Loucy (cell line): ENCODE data around the gene PRTFDC1.

Experiments
- H2AFZ ChIP-seq: fragments of 200-600 bp; sonication (generic); 2 replicates; pipeline ENCODE4 v1.6.0; 2016; ENCODE audit warnings: antibody characterized with exemption, mild to moderate bottlenecking, low read length, moderate library complexity
- H3F3A ChIP-seq: fragments of 200-600 bp; 2 replicates; pipeline ENCODE4 v1.6.0; 2016; ENCODE audit warnings: antibody characterized with exemption, low read depth, mild to moderate bottlenecking
- H3K27me3 ChIP-seq: fragments of 200-600 bp; sonication (generic); 2 replicates; pipeline ENCODE4 v1.6.1; 2014; ENCODE audit warnings: low read length, mild to moderate bottlenecking; ENCODE audit not compliant: insufficient read depth, poor library complexity, severe bottlenecking
- H3K36me3 ChIP-seq: fragments of 200-600 bp; sonication (generic); 2 replicates; pipeline ENCODE4 v1.6.1; 2016; ENCODE audit warnings: low read length; ENCODE audit not compliant: insufficient read depth
- H3K4me1 ChIP-seq: fragments of 200-600 bp; sonication (generic); 2 replicates; pipeline ENCODE4 v1.5.1; 2014; ENCODE audit warnings: low read length, mild to moderate bottlenecking; ENCODE audit not compliant: insufficient read depth, poor library complexity, severe bottlenecking
- H3K4me2 ChIP-seq: fragments of 200-600 bp; sonication (generic); 2 replicates; pipeline ENCODE4 v1.6.0; 2014; ENCODE audit warnings: antibody characterized with exemption, low read length, low read depth, mild to moderate bottlenecking; ENCODE audit not compliant: poor library complexity, severe bottlenecking
- H3K4me3 ChIP-seq: fragments of 200-600 bp; sonication (generic); 2 replicates; pipeline ENCODE4 v1.5.1; 2014; ENCODE audit warnings: low read length, mild to moderate bottlenecking, mixed read lengths; ENCODE audit not compliant: poor library complexity, severe bottlenecking
- H3K79me2 ChIP-seq: fragments of 200-600 bp; sonication (generic); 2 replicates; pipeline ENCODE4 v1.6.1; 2014; ENCODE audit warnings: low read length; ENCODE audit not compliant: insufficient read depth
- H3K9ac ChIP-seq: fragments of 200-600 bp; sonication (generic); 2 replicates; pipeline ENCODE4 v1.6.0; 2014; ENCODE audit warnings: mild to moderate bottlenecking, low read depth, low read length, moderate library complexity; ENCODE audit not compliant: poor library complexity, severe bottlenecking
- H3K9me2 ChIP-seq: fragments of 200-600 bp; sonication (generic); replicated peaks from 2 replicates; pipeline ENCODE4 v1.6.1; 2016; ENCODE audit warnings: low read depth, low read length, mixed read lengths
- H3K9me3 ChIP-seq: fragments of 200-600 bp; sonication (generic); 2 replicates; pipeline ENCODE4 v1.6.1; 2014; ENCODE audit warnings: mild to moderate bottlenecking, antibody characterized with exemption, low read length, low read depth; ENCODE audit not compliant: insufficient read depth
- H4K20me1 ChIP-seq: fragments of 200-600 bp; sonication (generic); 2 replicates; pipeline ENCODE4 v1.6.0; 2014; ENCODE audit warnings: antibody characterized with exemption, low read length, mild to moderate bottlenecking; ENCODE audit not compliant: insufficient read depth, poor library complexity, severe bottlenecking
- CTCF ChIP-seq: fragments of 200-600 bp; sonication (generic); conservative IDR thresholded peaks from 2 replicates; pipeline ENCODE4 v1.5.1; 2014; ENCODE audit warnings: mild to moderate bottlenecking, antibody characterized with exemption, low read length
- EZH2phosphoT487 ChIP-seq: fragments of 200-600 bp; IDR thresholded peaks from 2 replicates; pipeline ENCODE4 v1.6.1; 2018; ENCODE audit warnings: antibody characterized with exemption, mild to moderate bottlenecking, moderate library complexity, borderline replicate concordance

Gene PRTFDC1

GRCh38 chr10:24894728-24895127 lies 57.7 kb downstream of the PRTFDC1 start:
- H3K4me2 ChIP-seq, result no peak overlapping the region
- no peak overlapping the region for H2AFZ ChIP-seq
- H3K9me3 ChIP-seq, result no peaks in the 10 kb centered on the region
- no peaks in the 10 kb centered on the region for H3F3A ChIP-seq
- no peaks in the 10 kb centered on the region for H3K36me3 ChIP-seq
- H3K4me1 ChIP-seq, result peaks cover 10% of the 10 kb centered on the region
- no peaks in the 10 kb centered on the region for H3K9me2 ChIP-seq
- no peaks in the 10 kb centered on the region for H3K27me3 ChIP-seq
- H3K9ac ChIP-seq, result no peak overlapping the region
- no peak for TF ChIP-seq CTCF
- no peak for TF ChIP-seq EZH2phosphoT487
- H4K20me1 ChIP-seq, result no peaks in the 10 kb centered on the region
- no peak overlapping the region for H3K4me3 ChIP-seq
- H3K79me2 ChIP-seq, result no peaks in the 10 kb centered on the region

- Histone ChIP-seq H3K9ac (no peak overlapping the region), H2AFZ (no peak overlapping the region), H4K20me1 (no peaks in the 10 kb centered on the region), H3K4me2 (no peak overlapping the region), H3K79me2 (no peaks in the 10 kb centered on the region), H3K27me3 (no peaks in the 10 kb centered on the region), H3F3A (no peaks in the 10 kb centered on the region), H3K4me3 (no peak overlapping the region), H3K9me3 (no peaks in the 10 kb centered on the region), H3K4me1 (peaks cover 10% of the 10 kb centered on the region), H3K36me3 (no peaks in the 10 kb centered on the region), H3K9me2 (no peaks in the 10 kb centered on the region)
- TF ChIP-seq CTCF (no peak), EZH2phosphoT487 (no peak)
Measured at GRCh38 chr10:24894309-24894708, 58.1 kb downstream of the PRTFDC1 start.

- no peaks in the 10 kb centered on the region for H3K79me2 ChIP-seq
- no peak overlapping the region for H3K4me2 ChIP-seq
- TF ChIP-seq CTCF, result no peak
- TF ChIP-seq EZH2phosphoT487, result no peak
- no peaks in the 10 kb centered on the region for H3K36me3 ChIP-seq
- H3K9ac ChIP-seq, result no peak overlapping the region
- H3K27me3 ChIP-seq, result no peaks in the 10 kb centered on the region
- H3K9me2 ChIP-seq, result no peaks in the 10 kb centered on the region
- no peak overlapping the region for H3K4me3 ChIP-seq
- H3K4me1 ChIP-seq, result peaks cover 11% of the 10 kb centered on the region
- no peaks in the 10 kb centered on the region for H3K9me3 ChIP-seq
- H3F3A ChIP-seq, result no peaks in the 10 kb centered on the region
- no peak overlapping the region for H2AFZ ChIP-seq
- no peaks in the 10 kb centered on the region for H4K20me1 ChIP-seq
Measured at GRCh38 chr10:24893127-24893526, 59.3 kb downstream of the PRTFDC1 start.
